ENCODE results near the gene EFNA5. TPM values are rescaled to one million over a fixed set of nuclear protein-coding genes. Genes with fewer than 3 reads are reported as not detected.

EFNA5 gene
- polyA plus RNA-seq, 3 donors: 0.01 TPM; not detected in 2

GRCh38 chr5:107524111-107524510, 146.6 kb downstream of the EFNA5 start:
- no CpG with 5 or more reads among the region's 2 CpGs for WGBS (ENCODE audit: insufficient coverage)

GRCh38 chr5:107523029-107523680, 147.6 kb downstream of the EFNA5 start:
- H3K27ac ChIP-seq (ENCODE audit: low read depth in 1 of 2, low read length in 2 of 2): no peak overlapping the region
- H3K9ac ChIP-seq (ENCODE audit: insufficient read depth, low read length, poor library complexity, severe bottlenecking): no peak overlapping the region
- no peak overlapping the region for H3K4me3 ChIP-seq (replicated peaks in 1 of 3; ENCODE audit: low read depth in 2 of 3, low read length in 3 of 3)
- no peak overlapping the region for H2AFZ ChIP-seq (ENCODE audit: insufficient read depth, low read depth, low read length, poor library complexity, severe bottlenecking)
- Mint-ChIP-seq H3K27ac (no peak overlapping the region), H3K9me3 (peaks cover 0 to 2% (median 0%) of the 10 kb centered on the region in 7 donors), H3K4me1 (no peaks in the 10 kb centered on the region), H3K36me3 (no peaks in the 10 kb centered on the region), H3K4me3 (no peak overlapping the region), H3K27me3 (ENCODE audit: low read depth in 3 of 3) (no peaks in the 10 kb centered on the region)
- H3K4me2 ChIP-seq (replicated peaks; ENCODE audit: extremely low read depth, low read length, poor library complexity, severe bottlenecking): no peak overlapping the region
- no peaks in the 10 kb centered on the region for H3K27me3 ChIP-seq (ENCODE audit: control insufficient read depth in 2 of 2, insufficient read depth in 2 of 2, low read length in 2 of 2)
- DNase-seq: no peak
- no peaks in the 10 kb centered on the region for H4K20me1 ChIP-seq (ENCODE audit: insufficient read depth, low read length)
- H3K79me2 ChIP-seq (ENCODE audit: insufficient read depth, low read length): no peaks in the 10 kb centered on the region
- no peaks in the 10 kb centered on the region for H3K36me3 ChIP-seq (replicated peaks in 1 of 2; ENCODE audit: control insufficient read depth in 1 of 2, insufficient read depth in 2 of 2, low read length in 2 of 2)
- H3K9me3 ChIP-seq (replicated peaks in 1 of 2; ENCODE audit: control insufficient read depth in 1 of 2, insufficient read depth in 1 of 2, low read length in 2 of 2): no peaks in the 10 kb centered on the region
- intact Hi-C loops (cut with micrococcal nuclease): no loop called here
- H3K4me1 ChIP-seq (ENCODE audit: control insufficient read depth in 1 of 2, insufficient read depth in 2 of 2, low read length in 2 of 2): no peaks in the 10 kb centered on the region
- TF ChIP-seq CTCF (IDR thresholded peaks at IDR 0.05): no peak
- 100% methylated on average over 1 of the region's 5 CpGs for WGBS (ENCODE audit: insufficient coverage)

More at GRCh38 chr5:107524111-107524510, 146.6 kb downstream of the EFNA5 start:
- intact Hi-C loops (cut with micrococcal nuclease): no loop called here
- Histone ChIP-seq H3K4me3 (replicated peaks in 1 of 3; ENCODE audit: low read depth in 2 of 3, low read length in 3 of 3) (no peak overlapping the region), H3K4me1 (ENCODE audit: control insufficient read depth in 1 of 2, insufficient read depth in 2 of 2, low read length in 2 of 2) (no peaks in the 10 kb centered on the region), H3K9ac (ENCODE audit: insufficient read depth, low read length, poor library complexity, severe bottlenecking) (no peak overlapping the region), H3K4me2 (replicated peaks; ENCODE audit: extremely low read depth, low read length, poor library complexity, severe bottlenecking) (no peak overlapping the region), H2AFZ (ENCODE audit: insufficient read depth, low read depth, low read length, poor library complexity, severe bottlenecking) (no peak overlapping the region), H3K36me3 (replicated peaks in 1 of 2; ENCODE audit: control insufficient read depth in 1 of 2, insufficient read depth in 2 of 2, low read length in 2 of 2) (no peaks in the 10 kb centered on the region), H3K27me3 (ENCODE audit: control insufficient read depth in 2 of 2, insufficient read depth in 2 of 2, low read length in 2 of 2) (no peaks in the 10 kb centered on the region), H3K9me3 (replicated peaks in 1 of 2; ENCODE audit: control insufficient read depth in 1 of 2, insufficient read depth in 1 of 2, low read length in 2 of 2) (no peaks in the 10 kb centered on the region), H3K27ac (ENCODE audit: low read depth in 1 of 2, low read length in 2 of 2) (no peak overlapping the region), H4K20me1 (ENCODE audit: insufficient read depth, low read length) (no peaks in the 10 kb centered on the region), H3K79me2 (ENCODE audit: insufficient read depth, low read length) (no peaks in the 10 kb centered on the region)
- no peaks in the 10 kb centered on the region for H3K27me3 Mint-ChIP-seq (ENCODE audit: low read depth in 3 of 3)
- no peak overlapping the region for H3K4me3 Mint-ChIP-seq
- no peaks in the 10 kb centered on the region for H3K36me3 Mint-ChIP-seq
- DNase-seq: no peak
- no peak for TF ChIP-seq CTCF (IDR thresholded peaks at IDR 0.05)
- H3K27ac Mint-ChIP-seq: no peak overlapping the region
- H3K4me1 Mint-ChIP-seq: no peaks in the 10 kb centered on the region
- peaks cover 0 to 2% (median 0%) of the 10 kb centered on the region in 7 donors for H3K9me3 Mint-ChIP-seq

Measured in CD14-positive monocyte (primary cell).